Caco-2 (cell line): ENCODE results near the gene MEIOB. TPM values are rescaled to one million over a fixed set of nuclear protein-coding genes. Genes with fewer than 3 reads are reported as not detected.

ENCODE experiments used
- BruUV-seq: library from RNA; stranded (reverse); fragments of 400-500 nt; replicated peaks from 2 replicates; lab custom pipeline; 2021; lab: Mats Ljungman, UMichigan
- CTCF ChIA-PET: fragments of 300-600 bp; sonication (Branson Sonifier 250); formaldehyde crosslinking; loops from one replicate; lab custom pipeline; 2022; ENCODE audit warnings: antibody characterized with exemption; lab: Charles Lee
- POLR2A ChIA-PET: fragments of 300-600 bp; sonication (Branson Sonifier 250); formaldehyde crosslinking; loops from one replicate; lab custom pipeline; 2022; ENCODE audit warnings: antibody characterized with exemption; lab: Charles Lee
- DNase-seq, 2 experiments: peaks; one replicate each; pipeline versions ENCODE4 v3.0.0 to v3.0.0-alpha.2; 2020 to 2022
- H3K27me3 ChIP-seq: replicated peaks from 2 replicates; pipeline ENCODE4 v1.6.0; 2011; ENCODE audit warnings: low read length; ENCODE audit not compliant: control insufficient read depth, insufficient read depth
- H3K36me3 ChIP-seq: 2 replicates; pipeline ENCODE4 v1.5.1; 2011; ENCODE audit warnings: low read length; ENCODE audit not compliant: control insufficient read depth, insufficient read depth
- H3K4me1 ChIP-seq: fragments of 250-450 bp; sonication (Bioruptor Pico); 2 replicates; pipeline ENCODE4 v1.5.1; 2020; ENCODE audit warnings: mild to moderate bottlenecking
- H3K4me3 ChIP-seq: 2 replicates; pipeline ENCODE4 v1.5.1; 2011; ENCODE audit warnings: low read depth, mild to moderate bottlenecking, control low read depth, low read length
- H3K9me3 ChIP-seq: fragments of 250-450 bp; sonication (Bioruptor Pico); 2 replicates; pipeline ENCODE4 v1.5.1; 2020; ENCODE audit warnings: mild to moderate bottlenecking, moderate library complexity
- H3K27ac Mint-ChIP-seq: one replicate; pipeline ENCODE4 v1.8.0; 2022; ENCODE audit warnings: mixed read lengths; ENCODE audit not compliant: unreplicated experiment
- H3K27me3 Mint-ChIP-seq: one replicate; pipeline ENCODE4 v1.8.0; 2022; ENCODE audit warnings: mixed read lengths; ENCODE audit not compliant: insufficient read depth, unreplicated experiment
- H3K36me3 Mint-ChIP-seq: one replicate; pipeline ENCODE4 v1.8.0; 2022; ENCODE audit warnings: mild to moderate bottlenecking, mixed read lengths; ENCODE audit not compliant: insufficient read depth, unreplicated experiment
- H3K4me1 Mint-ChIP-seq: one replicate; pipeline ENCODE4 v1.8.0; 2022; ENCODE audit warnings: low read depth, mixed read lengths; ENCODE audit not compliant: unreplicated experiment
- H3K4me3 Mint-ChIP-seq: one replicate; pipeline ENCODE4 v1.8.0; 2022; ENCODE audit warnings: mild to moderate bottlenecking, moderate library complexity, mixed read lengths; ENCODE audit not compliant: unreplicated experiment
- H3K9me3 Mint-ChIP-seq: one replicate; pipeline ENCODE4 v1.8.0; 2022; ENCODE audit warnings: mixed read lengths; ENCODE audit not compliant: unreplicated experiment
- CTCF ChIP-seq, 2 experiments: fragments of 200-600 bp in 1 of 2; IDR thresholded peaks; 1 replicate in 1 of 2; 2 replicates in 1 of 2; pipeline versions ENCODE4 v1.5.1 to v1.8.0; 2011 to 2022; ENCODE audit warnings: antibody characterized with exemption in 1 of 2, control low read depth in 1 of 2, inconsistent platforms in 1 of 2, low read depth in 1 of 2, low read length in 1 of 2, mild to moderate bottlenecking in 1 of 2, moderate library complexity in 1 of 2; ENCODE audit not compliant: insufficient read depth in 1 of 2, severe bottlenecking in 1 of 2, unreplicated experiment in 1 of 2
- intact Hi-C: fragments of 100-400 bp; cut with micrococcal nuclease; formaldehyde crosslinking; loops from one replicate; pipeline ENCODE4 v1.10.0; 2022; ENCODE audit not compliant: unreplicated experiment
- total RNA-seq: library from RNA; stranded (reverse); gene quantifications from 2 replicates; pipeline ENCODE4 v1.2.3, GENCODE V29; 2022

The MEIOB gene
- total RNA-seq, 1 experiment from 2014 or later, result not detected

GRCh38 chr16:1817276-1817589 is 54.7 kb downstream of the MEIOB start:
- Mint-ChIP-seq H3K4me3 (no peak overlapping the region), H3K27ac (no peak overlapping the region), H3K9me3 (no peaks in the 10 kb centered on the region), H3K36me3 (peaks cover 27% of the 10 kb centered on the region), H3K27me3 (no peaks in the 10 kb centered on the region), H3K4me1 (no peaks in the 10 kb centered on the region)
- Histone ChIP-seq H3K36me3 (peaks cover 1% of the 10 kb centered on the region; the same call in 1 of the 2 replicates), H3K9me3 (no peaks in the 10 kb centered on the region), H3K27me3 (no peaks in the 10 kb centered on the region), H3K4me1 (no peaks in the 10 kb centered on the region), H3K4me3 (no peak overlapping the region)
- no TSS peak for BruUV-seq
- no peak for TF ChIP-seq CTCF (IDR thresholded peaks at IDR 0.05; ENCODE audit: insufficient read depth in 1 of 2, low read depth in 1 of 2, low read length in 1 of 2, severe bottlenecking in 1 of 2, unreplicated experiment in 1 of 2)
- DNase-seq, result no peak
- ChIA-PET POLR2A (no interaction called here), CTCF (no interaction called here)
- intact Hi-C loops, result no loop called here

- H3K4me1 Mint-ChIP-seq, result no peaks in the 10 kb centered on the region
- ChIA-PET CTCF (no interaction called here), POLR2A (no interaction called here)
- no peaks in the 10 kb centered on the region for H3K27me3 Mint-ChIP-seq
- no peak overlapping the region for H3K4me3 Mint-ChIP-seq
- TF ChIP-seq CTCF (IDR thresholded peaks at IDR 0.05; ENCODE audit: insufficient read depth in 1 of 2, low read depth in 1 of 2, low read length in 1 of 2, severe bottlenecking in 1 of 2, unreplicated experiment in 1 of 2), result no peak
- H3K4me3 ChIP-seq, result no peak overlapping the region
- peaks cover 27% of the 10 kb centered on the region for H3K36me3 Mint-ChIP-seq
- H3K9me3 Mint-ChIP-seq, result no peaks in the 10 kb centered on the region
- no peaks in the 10 kb centered on the region for H3K4me1 ChIP-seq
- no peaks in the 10 kb centered on the region for H3K9me3 ChIP-seq
- DNase-seq, result no peak
- BruUV-seq, result no TSS peak
- no peaks in the 10 kb centered on the region for H3K27me3 ChIP-seq
- no peaks in the 10 kb centered on the region for H3K36me3 ChIP-seq
- H3K27ac Mint-ChIP-seq, result no peak overlapping the region
- intact Hi-C loops, result no loop called here
These were observed 55.3 kb downstream of the MEIOB start for GRCh38 chr16:1816396-1817275.

- POLR2A ChIA-PET, result no interaction called here
- CTCF ChIA-PET, result no interaction called here
- Mint-ChIP-seq H3K27me3 (no peaks in the 10 kb centered on the region), H3K36me3 (peaks cover 27% of the 10 kb centered on the region), H3K4me1 (no peaks in the 10 kb centered on the region), H3K4me3 (no peak overlapping the region), H3K9me3 (no peaks in the 10 kb centered on the region), H3K27ac (no peak overlapping the region)
- H3K36me3 ChIP-seq, result no peaks in the 10 kb centered on the region
- H3K4me3 ChIP-seq, result no peak overlapping the region
- no peaks in the 10 kb centered on the region for H3K4me1 ChIP-seq
- intact Hi-C loops, result no loop called here
- no peaks in the 10 kb centered on the region for H3K9me3 ChIP-seq
- TF ChIP-seq CTCF (IDR thresholded peaks at IDR 0.05; ENCODE audit: insufficient read depth in 1 of 2, low read depth in 1 of 2, low read length in 1 of 2, severe bottlenecking in 1 of 2, unreplicated experiment in 1 of 2), result no peak
- no peak for DNase-seq
- BruUV-seq, result no TSS peak
- no peaks in the 10 kb centered on the region for H3K27me3 ChIP-seq
These were observed 56.5 kb downstream of the MEIOB start for GRCh38 chr16:1815461-1815860.
